Medulla oblongata (tissue), 1 donor: Measurements from ENCODE around the gene CFAP74.

ENCODE experiments used
- DNase-seq: peaks from one replicate; pipeline ENCODE4 v3.0.0-alpha.2; 2015; ENCODE audit errors: extremely low spot score

CFAP74 gene, protein sequence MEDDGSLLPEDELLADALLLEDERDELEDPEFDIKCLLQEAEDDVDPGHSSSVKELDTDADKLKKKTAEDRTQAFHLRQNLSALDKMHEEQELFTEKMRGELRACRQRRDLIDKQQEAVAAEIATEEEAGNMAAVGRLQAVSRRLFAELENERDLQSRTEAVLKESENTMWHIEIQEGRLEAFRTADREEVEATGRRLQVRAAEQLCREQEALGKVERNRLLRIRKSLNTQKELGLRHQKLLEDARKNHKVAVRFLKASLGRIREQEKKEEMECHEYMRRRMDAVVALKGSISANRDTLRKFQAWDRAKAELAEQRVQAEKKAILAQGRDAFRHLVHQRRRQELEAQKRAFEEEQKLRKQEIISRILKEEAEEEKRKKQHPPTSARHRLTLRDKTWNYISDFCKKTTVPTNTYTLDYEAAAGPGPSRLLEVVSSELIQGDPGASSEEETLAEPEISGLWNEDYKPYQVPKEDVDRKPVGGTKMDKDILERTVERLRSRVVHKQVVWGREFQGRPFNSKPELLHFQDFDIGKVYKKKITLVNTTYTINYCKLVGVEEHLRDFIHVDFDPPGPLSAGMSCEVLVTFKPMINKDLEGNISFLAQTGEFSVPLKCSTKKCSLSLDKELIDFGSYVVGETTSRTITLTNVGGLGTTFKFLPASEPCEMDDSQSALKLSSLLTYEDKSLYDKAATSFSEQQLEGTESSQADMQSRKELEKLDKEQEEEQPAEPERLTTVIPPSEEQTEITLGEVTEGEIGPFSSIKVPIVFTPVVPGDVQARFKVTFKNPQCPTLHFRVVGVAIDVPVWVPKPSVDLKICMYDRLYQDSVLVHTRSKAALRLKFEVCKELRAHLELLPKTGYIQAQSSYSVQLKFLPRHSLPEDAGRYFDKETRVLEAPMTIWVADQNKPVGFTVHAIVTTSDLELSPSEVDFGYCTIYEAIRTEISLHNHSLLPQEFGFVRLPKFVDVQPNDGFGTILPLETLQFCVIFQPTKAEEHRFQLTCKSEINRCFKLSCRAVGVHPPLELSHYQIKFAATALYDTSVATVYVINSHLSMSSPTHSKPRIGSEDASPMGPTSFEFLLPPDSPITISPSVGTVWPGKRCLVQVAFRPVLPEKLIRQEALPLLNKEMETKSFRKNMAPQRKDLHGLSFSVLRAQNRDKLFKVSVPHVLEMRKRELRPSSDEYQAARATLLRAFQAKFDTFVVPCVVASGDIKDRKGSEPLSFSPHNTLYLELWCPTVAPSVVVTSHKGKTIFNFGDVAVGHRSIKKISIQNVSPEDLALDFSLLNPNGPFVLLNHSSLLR (N-terminal part only)

DNA sequence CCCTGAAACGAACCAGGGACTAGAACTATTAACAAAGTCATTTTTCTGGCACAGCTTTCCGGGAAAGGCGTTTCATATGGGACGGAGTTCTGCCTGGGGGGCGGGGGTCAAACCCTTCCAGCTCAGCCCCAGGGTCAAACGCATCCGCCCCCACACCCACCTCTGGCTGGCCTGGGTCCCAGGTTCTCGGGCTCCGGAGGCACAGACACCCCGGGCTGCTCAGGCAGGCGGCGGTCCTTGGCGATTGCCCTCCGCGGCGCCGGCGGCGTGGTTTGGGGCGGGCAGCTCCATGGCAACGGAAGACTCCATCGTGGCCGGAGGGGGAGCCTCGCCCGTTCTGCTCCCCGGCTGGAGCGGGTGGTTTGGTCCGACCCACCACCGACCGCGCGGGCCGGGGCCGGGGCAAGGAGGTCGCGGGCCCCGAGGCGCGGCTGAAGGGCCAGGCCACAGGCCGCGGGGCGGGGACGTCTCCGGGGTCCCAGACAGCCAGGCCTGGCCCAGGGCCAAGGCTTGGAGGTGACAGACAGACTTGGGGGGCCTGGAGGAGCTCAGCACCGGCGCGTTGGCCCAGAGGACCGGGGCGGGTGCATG, at the start of gene CFAP74:
Gene CFAP74 (minus strand): TSS at position 246 of the 591 bp plus-strand sequence. CDS start 12,830 bp downstream, outside the sequence.
- DNase-seq = peak; percentile 25

DNA sequence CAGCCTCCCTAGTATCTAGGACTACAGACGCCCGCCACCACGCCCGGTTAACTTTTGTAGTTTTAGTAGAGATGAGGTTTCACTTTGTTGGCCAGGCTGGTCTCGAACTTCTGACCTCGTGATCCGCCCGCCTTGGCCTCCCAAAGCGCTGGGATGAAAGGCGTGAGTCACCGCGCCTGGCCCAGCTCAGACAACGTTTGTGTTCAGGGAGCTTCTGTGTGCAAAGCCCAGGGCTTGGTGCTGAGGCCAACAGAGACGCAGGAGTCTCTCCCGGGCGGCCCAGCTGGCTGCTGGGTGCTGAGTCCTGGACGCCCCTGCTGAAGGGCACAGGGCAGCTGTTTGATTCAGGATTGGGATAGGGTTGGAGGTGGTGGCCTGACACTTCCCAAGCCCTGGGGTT, 49.6 kb upstream of the CFAP74 start:
- DNase-seq = no peak

DNA sequence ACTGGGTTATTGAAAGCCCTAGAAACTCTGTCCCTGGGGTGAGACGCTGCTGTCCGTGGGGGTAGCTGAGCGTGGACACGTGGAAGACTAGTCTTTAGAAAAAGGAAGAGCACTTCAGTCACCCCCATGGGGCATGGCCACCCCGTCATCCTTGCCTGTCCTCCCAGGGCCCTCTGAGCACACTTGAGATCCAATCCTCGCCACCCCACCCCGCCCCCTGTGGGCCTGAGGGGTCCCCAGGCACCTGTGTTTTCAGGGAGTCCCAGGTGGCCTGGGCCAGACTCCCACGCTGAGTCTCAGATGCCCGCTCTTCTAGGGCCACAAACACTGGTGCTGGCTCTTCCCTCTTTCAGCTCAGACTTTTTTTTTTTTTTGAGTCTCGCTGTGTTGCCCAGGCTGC, 49.2 kb upstream of the CFAP74 start:
- DNase-seq = no peak

DNA sequence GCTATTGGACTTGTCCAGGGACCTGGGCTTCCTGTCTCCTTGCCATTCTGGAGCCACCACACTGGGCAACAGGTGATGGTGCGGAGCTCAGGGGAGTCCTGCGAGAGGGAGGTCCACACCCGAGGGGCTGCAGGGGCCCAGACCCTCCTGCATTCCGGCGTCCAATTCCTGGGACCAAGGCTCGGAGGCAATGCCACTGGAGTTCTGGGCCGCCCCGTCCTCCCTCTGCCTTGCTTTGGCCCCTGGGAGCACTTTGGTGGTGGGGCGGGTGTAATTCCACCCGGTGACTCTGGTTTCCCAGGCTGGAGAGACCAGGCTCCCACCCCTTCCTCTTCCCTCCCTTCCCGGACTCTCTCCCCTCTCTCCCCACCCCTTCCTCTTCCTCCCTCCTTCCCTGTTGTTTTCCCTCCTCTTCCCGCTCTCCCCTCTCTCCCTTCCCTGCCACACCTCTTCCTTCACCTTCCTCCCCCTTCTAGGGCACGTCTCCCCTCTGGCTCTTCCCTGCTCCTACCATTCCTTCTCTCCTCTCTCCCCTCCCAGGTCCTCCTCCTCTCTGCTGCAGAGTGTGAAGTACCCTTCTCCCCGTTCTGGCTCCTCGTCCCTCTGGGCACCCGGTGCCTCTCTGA, 48.6 kb upstream of the CFAP74 start:
- DNase-seq = no peak

GRCh38 chr1:2050793-2051682, 47.5 kb upstream of the CFAP74 start:
- no peak for DNase-seq

- no peak for DNase-seq
Observed at GRCh38 chr1:2050461-2050792, 46.8 kb upstream of the CFAP74 start.

DNA sequence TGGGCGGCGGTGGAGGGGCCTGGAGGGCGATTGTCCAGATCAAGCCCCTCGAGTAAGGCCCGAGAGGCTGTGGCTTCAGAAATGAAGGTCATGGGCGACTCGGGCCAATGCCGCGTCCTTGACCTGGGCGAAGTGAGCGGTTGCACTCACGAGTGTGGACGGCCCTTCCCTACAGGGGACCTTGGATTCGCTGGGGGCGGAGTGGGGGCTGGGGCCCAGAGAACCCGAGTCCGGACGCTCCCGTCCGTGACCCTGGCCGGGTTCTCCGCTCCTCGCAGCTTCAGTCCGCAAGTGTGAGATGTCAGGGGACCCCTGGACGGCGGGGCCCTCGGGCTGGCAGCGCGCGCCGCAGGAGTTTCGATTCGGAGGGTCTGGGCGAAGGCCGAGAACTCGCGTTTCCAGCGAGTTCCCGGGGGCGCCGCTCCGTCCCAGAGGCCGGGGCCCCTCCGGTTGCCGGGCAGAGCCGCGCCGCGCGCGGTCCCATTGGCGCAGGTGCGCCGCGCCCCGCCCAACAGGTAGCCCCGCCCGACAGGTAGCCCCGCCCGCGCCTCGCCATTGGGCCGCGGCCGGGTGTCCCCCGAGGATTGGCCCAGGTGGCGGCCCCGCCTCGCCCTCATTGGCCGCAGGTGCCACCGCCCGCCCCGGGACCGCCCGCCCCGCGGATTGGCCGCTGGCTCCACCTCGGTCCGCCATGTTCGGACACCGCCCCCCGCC, 46.3 kb upstream of the CFAP74 start, which contains the start of gene PRKCZ:
Gene PRKCZ (plus strand): TSS at position 694 of the 714 bp plus-strand sequence. CDS start 220 bp downstream, outside the sequence.
- peak; percentile 21 for DNase-seq

DNA sequence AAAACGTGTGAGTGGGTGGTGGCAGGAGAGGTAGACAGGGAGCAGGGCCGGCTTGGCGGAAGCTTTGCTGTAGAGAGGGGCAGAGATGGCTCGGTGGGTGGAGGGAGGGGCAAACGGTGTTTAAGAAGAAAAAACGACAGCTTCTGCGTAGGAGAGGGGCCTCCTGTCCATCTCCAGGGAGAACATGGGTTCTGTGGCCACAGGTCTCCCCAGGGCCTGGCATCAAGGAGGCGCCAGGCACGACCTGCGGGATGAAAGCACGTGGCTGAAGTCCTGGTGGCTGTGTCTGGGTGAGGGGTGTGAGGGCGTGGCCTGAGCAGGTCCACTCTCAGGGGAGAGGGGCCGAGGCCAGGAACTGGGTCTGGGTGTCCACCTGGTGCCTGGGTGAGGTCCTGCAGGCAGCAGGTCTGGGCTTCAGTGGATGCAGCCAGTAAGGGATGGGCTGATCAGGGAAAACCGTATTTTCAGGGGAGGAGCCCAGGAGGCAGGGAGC, 45.7 kb upstream of the CFAP74 start:
- DNase-seq = no peak

DNA sequence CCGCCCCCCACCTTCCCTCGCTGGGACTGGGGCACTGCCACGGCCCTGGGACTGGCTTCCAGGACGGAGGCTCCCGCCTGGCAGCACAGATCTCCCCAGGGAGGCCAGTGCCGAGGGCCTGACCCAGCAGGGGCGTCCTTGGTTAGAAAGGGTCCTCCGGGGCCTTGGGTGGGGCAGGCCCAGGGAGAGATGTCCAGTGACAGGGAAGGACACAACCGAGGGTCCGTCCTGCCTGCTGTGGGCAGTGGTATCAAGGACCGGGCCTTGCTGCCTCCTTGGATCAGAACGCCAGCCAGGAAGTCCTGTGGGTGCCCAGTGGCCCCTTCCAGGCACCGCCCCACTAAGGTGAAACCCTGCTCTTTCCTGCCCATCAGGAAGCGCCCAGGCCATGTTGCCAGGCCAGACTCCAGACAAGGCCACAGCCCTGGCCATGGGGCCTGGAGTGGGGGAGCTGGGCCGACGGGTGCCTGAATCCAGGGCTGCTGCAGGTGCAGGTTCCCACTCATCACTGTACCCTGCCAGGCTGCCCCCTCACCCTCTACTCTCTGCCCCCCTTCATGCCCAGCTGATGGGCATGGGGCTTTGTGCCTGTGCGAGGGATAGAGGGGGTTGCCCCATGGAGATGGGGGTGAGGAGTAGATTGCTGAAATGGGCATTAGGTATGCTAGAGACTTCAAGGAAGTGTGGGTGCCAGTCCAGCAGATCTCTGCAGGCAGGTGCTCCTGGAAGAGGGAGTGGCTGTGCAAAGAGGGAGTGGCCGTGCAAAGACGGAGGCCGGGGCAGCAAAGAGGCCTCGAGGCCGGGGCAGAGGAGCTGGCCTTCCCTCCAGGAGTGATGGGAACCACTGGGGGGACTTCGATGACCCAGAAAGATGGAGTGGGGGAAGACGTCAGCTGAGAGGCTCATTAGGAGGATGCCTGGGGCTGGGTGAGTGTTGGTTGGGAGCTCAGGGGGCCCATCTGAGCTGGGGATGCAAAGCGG, 44.5 kb upstream of the CFAP74 start:
- no peak for DNase-seq

DNA sequence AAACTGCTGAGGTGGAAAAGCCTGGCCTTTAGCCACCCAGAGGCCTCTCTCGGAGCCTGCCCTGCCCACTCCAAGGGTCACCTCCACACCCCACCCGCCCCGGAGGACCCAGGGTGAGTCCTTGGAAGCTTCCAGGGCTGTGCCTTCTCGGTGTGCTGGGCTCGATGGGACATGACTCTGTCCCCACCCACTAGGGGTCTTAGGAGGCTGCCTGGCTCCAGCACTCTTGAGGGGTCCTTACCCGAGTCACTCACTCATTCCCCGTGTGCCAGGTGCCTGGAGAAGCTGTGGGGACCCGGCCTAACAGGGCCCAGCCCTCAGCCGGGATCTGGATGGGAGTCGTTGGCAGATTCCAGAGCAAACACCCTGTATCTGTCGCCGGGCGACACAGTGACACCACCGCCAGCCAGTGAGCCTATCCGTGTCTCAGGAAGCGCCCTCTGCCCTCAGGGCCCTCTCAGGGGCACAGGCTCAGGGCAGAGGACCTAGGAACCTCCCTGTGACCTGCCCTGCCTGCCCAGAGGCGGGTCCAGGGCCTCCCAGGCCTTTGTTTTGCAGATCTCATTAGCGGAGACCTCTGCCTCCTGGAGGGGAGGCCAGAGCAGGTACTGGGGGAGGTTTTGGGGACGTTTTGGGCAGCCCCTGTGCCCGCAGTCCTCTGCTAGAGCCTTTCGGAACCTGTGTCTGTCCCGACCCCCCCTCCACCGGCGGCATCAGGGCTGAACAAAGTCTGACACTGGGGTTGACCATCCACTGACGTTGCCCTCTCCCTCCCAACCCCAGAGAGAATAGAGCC, 43.6 kb upstream of the CFAP74 start:
- DNase-seq = no peak

DNA sequence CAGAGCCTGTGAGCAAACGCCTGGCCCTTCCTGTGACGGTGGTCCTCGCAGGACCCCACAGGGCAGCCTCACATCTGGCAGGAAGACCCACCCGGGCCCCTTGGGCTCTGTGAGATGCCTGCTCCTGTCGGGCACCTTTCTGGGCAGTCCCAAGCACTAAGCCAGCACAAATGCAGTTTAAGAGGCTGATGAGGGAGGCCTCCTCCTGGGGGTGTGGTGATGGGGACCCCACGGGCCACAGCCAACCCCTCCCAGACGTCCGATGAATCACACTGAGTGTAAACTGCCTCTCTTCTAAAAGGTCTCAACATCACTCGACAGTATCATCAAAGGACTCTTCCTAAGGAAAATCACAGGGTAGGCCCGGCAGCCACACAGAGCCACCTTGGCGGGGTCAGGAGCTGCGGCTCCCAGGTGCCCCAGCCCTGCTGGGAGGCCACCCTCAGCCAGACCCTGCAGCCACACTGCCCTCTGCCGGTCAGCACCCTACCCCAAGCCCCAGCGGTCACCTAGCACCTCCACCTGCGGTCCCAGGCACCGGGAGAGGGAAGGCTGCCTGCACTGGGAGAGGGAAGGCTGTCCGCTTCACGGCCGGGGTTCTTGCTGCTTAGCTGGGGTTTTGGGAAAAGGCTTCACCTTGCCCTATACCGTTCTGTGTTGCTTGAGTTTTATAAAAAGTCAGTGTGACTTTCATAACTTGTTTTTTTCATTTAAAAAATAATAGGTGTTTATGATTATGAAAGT, 42.8 kb upstream of the CFAP74 start:
- DNase-seq = peak; percentile 25

- no peak for DNase-seq
Observed at GRCh38 chr1:2045468-2046173, 42.0 kb upstream of the CFAP74 start.

GRCh38 chr1:2044510-2045319, 41.1 kb upstream of the CFAP74 start:
- peak; percentile 63 for DNase-seq

DNA sequence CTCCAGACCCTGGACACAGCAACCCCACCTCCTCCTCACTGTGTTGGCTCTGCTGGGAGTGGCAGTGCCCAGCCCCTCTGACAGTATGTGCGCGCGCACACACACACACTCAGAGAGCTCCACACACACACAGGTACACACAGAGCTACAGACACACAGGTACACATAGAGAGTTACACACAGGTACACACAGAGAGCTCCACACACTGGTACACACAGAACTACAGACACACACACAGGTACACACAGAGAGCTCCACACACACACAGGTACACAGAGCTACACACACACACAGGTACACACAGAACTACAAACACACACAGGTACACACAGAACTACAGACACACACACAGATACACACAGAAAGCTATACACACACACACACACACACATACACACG, 40.3 kb upstream of the CFAP74 start:
- no peak for DNase-seq
